Body of pancreas (tissue), 4 donors: Measurements from ENCODE around the gene IL21R. TPM values are rescaled to one million over a fixed set of nuclear protein-coding genes. Genes with fewer than 3 reads are reported as not detected.
"Not testable (repeated sequence)": the region's sequence is repeated elsewhere in the genome, so short reads cannot be mapped to it uniquely, and the experiment has no call there.

Experiments
- ATAC-seq: fragments of 150-250 bp; one replicate; pipeline ENCODE4 v1.9.1; 2016
- DNase-seq, 4 donors: peaks; one replicate each; pipeline ENCODE4 v3.0.0-alpha.2; 2019
- H3K27ac ChIP-seq, 4 donors: fragments of 200-600 bp; sonication (generic); 1 replicate in 3 of 4; 2 replicates in 1 of 4; pipeline versions ENCODE4 v1.5.1 to v1.6.1; 2016 to 2019; ENCODE audit warnings: mild to moderate bottlenecking in 1 of 4, mixed read lengths in 1 of 4, moderate library complexity in 1 of 4
- H3K27me3 ChIP-seq, 2 donors: fragments of 200-600 bp; sonication (generic); one replicate each; pipeline ENCODE4 v1.6.0; 2016; ENCODE audit warnings: mild to moderate bottlenecking in 1 of 2
- H3K36me3 ChIP-seq, 2 donors: fragments of 200-600 bp; sonication (generic); replicated peaks in 1 of 2; 2 replicates each; pipeline ENCODE4 v1.5.1; 2016; ENCODE audit warnings: low read depth in 2 of 2; ENCODE audit not compliant: insufficient read depth in 1 of 2
- H3K4me1 ChIP-seq: fragments of 200-600 bp; sonication (generic); one replicate; pipeline ENCODE4 v1.6.0; 2016
- H3K4me3 ChIP-seq, 2 donors: fragments of 200-600 bp; sonication (generic); 1 replicate in 1 of 2; 2 replicates in 1 of 2; pipeline ENCODE4 v1.5.1; 2016 to 2019
- H3K9me3 ChIP-seq, 3 donors: fragments of 200-600 bp; sonication (generic); 1 replicate in 2 of 3; 2 replicates in 1 of 3; pipeline ENCODE4 v1.5.1; 2016
- CTCF ChIP-seq, 7 experiments: fragments of 450-650 bp in 4 of 7; fragments of 200-600 bp in 3 of 7; sonication (generic) in 3 of 7; IDR thresholded peaks; one replicate each; pipeline ENCODE4 v1.5.1; 2016 to 2019; ENCODE audit warnings: antibody characterized with exemption in 7 of 7
- POLR2A ChIP-seq, 3 donors: fragments of 450-650 bp; IDR thresholded peaks; one replicate each; pipeline ENCODE4 v1.6.1; 2016; ENCODE audit warnings: antibody characterized with exemption in 3 of 3, mild to moderate bottlenecking in 2 of 3
- WGBS, 2 donors: methylation state at CpG; one replicate each; pipeline ENCODE4 v1.1.5; 2017; 5-methylcytosine and 5-hydroxymethylcytosine counted together
- intact Hi-C: fragments of 100-400 bp; cut with DNase I; formaldehyde crosslinking; loops from one replicate; pipeline ENCODE4 v1.15.1; 2023
- total RNA-seq, 2 donors: library from RNA; depleted of rRNA; stranded (reverse); fragments of >200 nt; gene quantifications; one replicate each; pipeline ENCODE4 v1.1.0, GENCODE V29; 2016

Gene IL21R
- total RNA-seq, 2 donors from 2014 or later: 0.26 TPM; not detected in 1

- H3K4me3 ChIP-seq: no peak overlapping the region
- H3K27ac ChIP-seq: no peak overlapping the region
- DNase-seq (no peak), ATAC-seq (no peak)
- H3K4me1 ChIP-seq: no peaks in the 10 kb centered on the region
- H3K27me3 ChIP-seq: no peaks in the 10 kb centered on the region
- TF ChIP-seq POLR2A (IDR thresholded peaks at IDR 0.05) (no peak), CTCF (IDR thresholded peaks at IDR 0.05) (no peak)
- intact Hi-C loops: loop anchor here (10.0 kb wide), 1 partner anchor 275 kb away; no protein-coding TSS in a partner anchor
- H3K9me3 ChIP-seq: peaks cover 0 to under 1% (median 0%) of the 10 kb centered on the region in 3 donors
- H3K36me3 ChIP-seq: no peaks in the 10 kb centered on the region
- WGBS, 2 donors: 14 to 15% methylated on average over 5 of the region's 5 CpGs
Measured at GRCh38 chr16:27450196-27450549, 48.2 kb downstream of the IL21R start.

- no peak for ATAC-seq
- Histone ChIP-seq H3K27ac (no peak overlapping the region), H3K9me3 (no peaks in the 10 kb centered on the region), H3K4me1 (peaks cover 3% of the 10 kb centered on the region), H3K36me3 (no peaks in the 10 kb centered on the region), H3K4me3 (no peak overlapping the region), H3K27me3 (no peaks in the 10 kb centered on the region)
- intact Hi-C loops: loop anchor here (10.0 kb wide), 1 partner anchor 278 kb away; no protein-coding TSS in a partner anchor
- WGBS, 2 donors: 60 to 64% methylated on average over 14 to 16 of the region's 16 CpGs
- no peak for DNase-seq
- TF ChIP-seq POLR2A (IDR thresholded peaks at IDR 0.05): no peak
- TF ChIP-seq CTCF (IDR thresholded peaks at IDR 0.05): no peak
Measured at GRCh38 chr16:27452569-27453493, 50.9 kb downstream of the IL21R start.

GRCh38 chr16:27453494-27453825, 51.5 kb downstream of the IL21R start:
- no peak overlapping the region for H3K27ac ChIP-seq
- no peaks in the 10 kb centered on the region for H3K27me3 ChIP-seq
- H3K4me1 ChIP-seq: peaks cover 3% of the 10 kb centered on the region
- no peak overlapping the region for H3K4me3 ChIP-seq
- intact Hi-C loops: loop anchor here (10.0 kb wide), 1 partner anchor 279 kb away; no protein-coding TSS in a partner anchor
- ATAC-seq: no peak
- WGBS, 2 donors: 85 to 87% methylated on average over 3 of the region's 3 CpGs
- no peak for DNase-seq
- H3K36me3 ChIP-seq: no peaks in the 10 kb centered on the region
- TF ChIP-seq CTCF (IDR thresholded peaks at IDR 0.05) (no peak), POLR2A (IDR thresholded peaks at IDR 0.05) (no peak)
- H3K9me3 ChIP-seq: no peaks in the 10 kb centered on the region

- Histone ChIP-seq H3K4me3 (no peak overlapping the region), H3K36me3 (peaks cover 4 to 7% of the 10 kb centered on the region in 2 donors), H3K4me1 (peaks cover 3% of the 10 kb centered on the region), H3K27me3 (no peaks in the 10 kb centered on the region), H3K27ac (no peak overlapping the region), H3K9me3 (no peaks in the 10 kb centered on the region)
- TF ChIP-seq CTCF (IDR thresholded peaks at IDR 0.05) (no peak), POLR2A (IDR thresholded peaks at IDR 0.05) (no peak)
- no peak for DNase-seq
- intact Hi-C loops: loop anchor here (10.0 kb wide), 1 partner anchor 281 kb away; no protein-coding TSS in a partner anchor
- no peak for ATAC-seq
- WGBS, 2 donors: 34 to 38% methylated on average over 9 to 12 of the region's 12 CpGs
Measured at GRCh38 chr16:27455700-27456099, 53.7 kb downstream of the IL21R start.

- not testable (repeated sequence) for H3K4me3 ChIP-seq, H3K27ac ChIP-seq, H3K27me3 ChIP-seq, H3K4me1 ChIP-seq, H3K9me3 ChIP-seq, ATAC-seq, DNase-seq
- H3K36me3 ChIP-seq: peaks cover 8 to 13% of the 10 kb centered on the region in 2 donors
- 70 to 76% methylated on average over 17 of the region's 17 CpGs for WGBS, 2 donors
- intact Hi-C loops: loop anchor here (10.0 kb wide), 1 partner anchor 283 kb away; no protein-coding TSS in a partner anchor
Measured at GRCh38 chr16:27457605-27457900, 55.6 kb downstream of the IL21R start.
